ENCODE data around the gene GPR160.
"Not testable (repeated sequence)": the region's sequence is repeated elsewhere in the genome, so short reads cannot be mapped to it uniquely, and the experiment has no call there.

Gene GPR160

DNA sequence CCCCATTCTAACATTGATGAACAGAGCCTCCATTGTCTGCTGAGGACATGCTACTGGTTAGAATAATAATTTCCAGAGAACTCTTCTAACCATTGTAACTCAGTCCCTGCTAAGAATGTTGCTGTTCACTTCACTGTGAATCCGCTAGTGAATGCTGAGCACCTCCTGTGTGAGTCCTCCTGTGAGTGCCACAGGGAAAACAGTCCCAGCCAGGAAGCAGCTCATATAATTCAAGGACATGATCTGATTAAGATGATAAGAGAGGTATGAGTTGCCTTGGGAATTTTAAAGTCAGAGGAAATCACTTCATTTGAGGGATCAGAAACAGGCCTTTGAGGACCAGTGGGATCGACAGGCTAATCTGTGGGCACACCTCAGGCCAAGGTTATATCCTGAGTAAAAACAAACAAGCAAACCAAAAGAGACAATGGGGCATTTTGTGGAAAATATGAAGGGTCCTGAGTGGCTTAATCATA is 33.9 kb upstream of the GPR160 start:
- no peak for DNase-seq

DNA sequence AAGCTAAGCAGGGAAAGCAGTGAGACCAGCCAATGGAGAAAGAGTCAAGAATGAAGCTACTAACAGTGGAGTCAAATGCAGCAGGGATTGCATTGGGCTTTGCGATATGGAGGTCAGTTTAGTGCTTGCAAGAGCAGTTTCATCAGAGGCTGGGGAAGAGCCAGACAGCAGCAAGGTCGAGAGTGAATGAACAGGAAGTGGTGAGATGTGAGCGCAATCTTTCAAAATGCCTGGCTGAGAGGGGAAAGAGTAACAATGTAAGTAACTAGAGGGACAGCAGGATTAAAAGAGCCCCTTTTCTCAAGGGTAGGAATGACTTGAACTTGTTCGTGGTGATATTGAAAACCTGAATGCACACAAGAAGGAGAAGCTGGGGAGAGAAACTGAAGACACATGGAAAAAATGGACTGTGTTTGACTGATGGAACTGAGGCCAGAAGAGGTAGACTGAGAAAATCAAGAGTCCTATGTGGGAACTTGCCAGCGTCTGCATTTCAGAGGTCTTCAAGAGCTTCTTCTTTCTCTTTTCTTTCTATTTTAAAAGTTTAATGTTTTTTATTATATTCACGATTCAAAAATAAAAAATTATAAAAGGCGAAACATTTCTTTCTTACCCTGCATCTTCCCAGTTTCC is 30.6 kb upstream of the GPR160 start:
- intact Hi-C loops (cut with DNase I; ENCODE audit: low total_unique reads): no loop called here
- Histone ChIP-seq H3K9me3 (no peaks in the 10 kb centered on the region), H3K4me3 (no peak overlapping the region), H3K27me3 (peaks cover 0 to 4% of the 10 kb centered on the region in 2 donors), H3K27ac (no peak overlapping the region), H3K4me1 (no peaks in the 10 kb centered on the region), H3K36me3 (no peaks in the 10 kb centered on the region)
- no peak for TF ChIP-seq CTCF (IDR thresholded peaks at IDR 0.05)
- peak in 1 of 2 donors; percentile 35 for DNase-seq

More for the DNA sequence above, 33.9 kb upstream of the GPR160 start:
- no peak overlapping the region for H3K27ac ChIP-seq
- no peaks in the 10 kb centered on the region for H3K36me3 ChIP-seq
- H3K9me3 ChIP-seq: no peaks in the 10 kb centered on the region
- H3K4me3 ChIP-seq: no peak overlapping the region
- no peaks in the 10 kb centered on the region for H3K4me1 ChIP-seq
- TF ChIP-seq CTCF (IDR thresholded peaks at IDR 0.05): no peak
- intact Hi-C loops (cut with DNase I; ENCODE audit: low total_unique reads): no loop called here
- no peaks in the 10 kb centered on the region for H3K27me3 ChIP-seq

DNA sequence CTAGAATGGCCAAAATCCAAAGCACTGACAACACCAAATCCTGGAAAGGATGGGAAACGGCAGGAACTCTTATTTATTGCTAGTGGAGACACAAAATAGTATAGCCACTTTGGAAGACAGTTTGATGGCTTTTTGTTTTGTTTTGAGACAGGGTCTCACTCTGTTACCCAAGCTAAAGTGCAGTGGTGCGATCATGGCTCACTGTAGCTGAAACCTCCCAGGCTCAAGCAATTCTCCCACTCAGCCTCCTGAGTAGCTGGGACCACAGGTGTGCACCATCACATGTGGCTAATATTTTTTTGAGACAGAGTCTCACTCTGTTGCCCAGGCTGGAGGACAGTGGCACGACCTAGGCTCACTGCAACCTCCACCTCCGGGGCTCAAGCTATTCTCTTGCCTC is 27.3 kb upstream of the GPR160 start:
- no peak for TF ChIP-seq CTCF (IDR thresholded peaks at IDR 0.05)
- H3K27me3 ChIP-seq: peaks cover 0 to 4% of the 10 kb centered on the region in 2 donors
- H3K36me3 ChIP-seq: no peaks in the 10 kb centered on the region
- DNase-seq: no peak
- no peaks in the 10 kb centered on the region for H3K4me1 ChIP-seq
- H3K27ac ChIP-seq: no peak overlapping the region
- intact Hi-C loops (cut with DNase I; ENCODE audit: low total_unique reads): no loop called here
- H3K9me3 ChIP-seq: no peaks in the 10 kb centered on the region
- no peak overlapping the region for H3K4me3 ChIP-seq

DNA sequence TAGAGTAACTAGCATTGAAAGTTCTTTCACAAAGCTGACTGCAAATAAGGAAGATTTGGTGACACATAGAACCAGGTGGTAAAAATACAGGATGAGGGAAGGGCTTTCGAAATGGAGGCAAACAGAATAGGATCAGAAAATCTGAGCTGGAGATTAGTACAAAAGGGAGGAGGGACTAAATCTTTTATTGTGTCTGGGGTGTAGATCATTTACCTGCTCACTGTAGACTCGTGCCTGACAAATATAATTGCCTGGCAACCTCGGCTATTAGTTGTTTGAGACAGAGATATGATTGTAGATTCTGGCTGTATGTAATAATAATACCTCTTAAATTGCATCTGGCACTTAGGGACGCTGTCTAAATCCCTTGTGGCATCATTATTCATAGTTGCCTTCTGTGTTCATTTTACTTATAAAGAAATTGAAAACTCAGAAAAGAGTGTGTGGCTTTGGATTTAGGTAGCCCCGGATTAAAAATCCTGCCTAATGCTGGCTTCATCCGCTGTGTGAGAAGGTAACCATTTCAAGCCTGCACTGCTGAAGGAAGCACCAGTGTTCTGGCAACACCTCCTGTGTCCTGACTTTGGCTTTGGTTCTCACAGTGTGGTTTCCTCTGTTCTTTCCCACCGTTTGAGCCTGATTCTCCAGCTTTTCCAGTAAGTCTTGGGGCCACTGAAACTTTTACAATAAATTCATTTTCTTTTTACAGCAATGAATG is 25.0 kb upstream of the GPR160 start:
- Histone ChIP-seq H3K4me3 (no peak overlapping the region), H3K4me1 (no peaks in the 10 kb centered on the region), H3K27me3 (peaks cover 0 to 4% of the 10 kb centered on the region in 2 donors), H3K27ac (no peak overlapping the region), H3K9me3 (no peaks in the 10 kb centered on the region), H3K36me3 (no peaks in the 10 kb centered on the region)
- intact Hi-C loops (cut with DNase I; ENCODE audit: low total_unique reads): no loop called here
- no peak for DNase-seq
- no peak for TF ChIP-seq CTCF (IDR thresholded peaks at IDR 0.05)

- no peaks in the 10 kb centered on the region for H3K9me3 ChIP-seq
- intact Hi-C loops (cut with DNase I; ENCODE audit: low total_unique reads): no loop called here
These were observed 21.7 kb upstream of the GPR160 start for GRCh38 chr3:170016057-170016456.

DNA sequence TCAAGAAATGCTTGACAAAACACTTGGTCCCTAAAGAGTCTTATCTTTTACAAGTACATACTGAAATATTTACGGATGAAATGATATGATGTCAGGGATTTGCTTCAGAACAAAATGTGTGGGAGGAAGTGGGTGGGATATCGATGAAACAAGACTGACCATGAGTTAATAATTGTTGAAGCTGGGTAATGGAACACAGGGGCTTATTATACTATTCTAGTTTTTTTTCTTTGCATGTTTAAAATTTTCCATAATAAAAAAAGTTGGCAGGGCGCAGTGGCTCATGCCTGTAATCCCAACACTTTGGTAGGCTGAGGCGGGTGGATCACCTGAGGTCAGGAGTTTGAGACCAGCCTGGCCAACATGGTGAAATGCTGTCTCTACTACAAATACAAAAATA is 18.5 kb upstream of the GPR160 start:
- H3K4me1 ChIP-seq; H3K9me3 ChIP-seq; H3K27me3 ChIP-seq; intact Hi-C loops (cut with DNase I; ENCODE audit: low total_unique reads); DNase-seq; H3K4me3 ChIP-seq; H3K36me3 ChIP-seq; H3K27ac ChIP-seq: not testable (repeated sequence)

More at GRCh38 chr3:170016057-170016456, 21.7 kb upstream of the GPR160 start:
- H3K27ac ChIP-seq: no peak overlapping the region
- H3K36me3 ChIP-seq: no peaks in the 10 kb centered on the region
- no peak for DNase-seq
- no peaks in the 10 kb centered on the region for H3K27me3 ChIP-seq
- H3K4me3 ChIP-seq: no peak overlapping the region
- no peak for TF ChIP-seq CTCF (IDR thresholded peaks at IDR 0.05)
- no peaks in the 10 kb centered on the region for H3K4me1 ChIP-seq

Data from tibial artery (tissue), 4 donors.